Lower leg skin (tissue), 3 donors: ENCODE data around the gene EEF1AKMT2.

ENCODE experiments used
- POLR2A ChIP-seq, 2 donors: fragments of 450-650 bp; IDR thresholded peaks; one replicate each; pipeline ENCODE4 v1.6.1; 2016 to 2017; ENCODE audit warnings: antibody characterized with exemption in 2 of 2, mild to moderate bottlenecking in 1 of 2, moderate library complexity in 1 of 2
- TF ChIP-seq, protein P1 (sequence below), 3 donors: fragments of 450-650 bp; IDR thresholded peaks; one replicate each; pipeline ENCODE4 v1.5.1; 2016; ENCODE audit warnings: antibody characterized with exemption in 3 of 3, mild to moderate bottlenecking in 3 of 3, moderate library complexity in 2 of 3

DNA sequence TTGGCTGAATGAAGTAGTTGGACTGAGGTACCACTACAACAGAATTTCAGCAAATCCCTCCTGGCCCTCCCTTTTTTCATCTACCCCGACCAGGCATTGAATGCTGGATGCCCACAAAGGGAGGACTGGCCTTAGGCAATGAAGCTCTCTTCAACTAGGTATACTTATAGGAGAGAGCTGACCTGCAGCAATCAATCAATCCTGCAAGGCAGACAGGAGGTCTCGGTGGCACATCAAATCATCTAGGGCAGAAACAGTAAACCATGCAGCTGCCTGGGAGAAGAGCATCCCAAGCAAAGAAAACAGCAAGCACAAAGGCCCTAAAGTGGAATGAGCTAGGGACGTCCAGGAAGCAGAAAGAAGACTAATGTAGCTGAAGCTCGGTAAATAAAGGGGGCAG, 7.5 kb upstream of the EEF1AKMT2 start:
- no peak for TF ChIP-seq POLR2A (IDR thresholded peaks at IDR 0.05)
- TF ChIP-seq, protein P1, sequence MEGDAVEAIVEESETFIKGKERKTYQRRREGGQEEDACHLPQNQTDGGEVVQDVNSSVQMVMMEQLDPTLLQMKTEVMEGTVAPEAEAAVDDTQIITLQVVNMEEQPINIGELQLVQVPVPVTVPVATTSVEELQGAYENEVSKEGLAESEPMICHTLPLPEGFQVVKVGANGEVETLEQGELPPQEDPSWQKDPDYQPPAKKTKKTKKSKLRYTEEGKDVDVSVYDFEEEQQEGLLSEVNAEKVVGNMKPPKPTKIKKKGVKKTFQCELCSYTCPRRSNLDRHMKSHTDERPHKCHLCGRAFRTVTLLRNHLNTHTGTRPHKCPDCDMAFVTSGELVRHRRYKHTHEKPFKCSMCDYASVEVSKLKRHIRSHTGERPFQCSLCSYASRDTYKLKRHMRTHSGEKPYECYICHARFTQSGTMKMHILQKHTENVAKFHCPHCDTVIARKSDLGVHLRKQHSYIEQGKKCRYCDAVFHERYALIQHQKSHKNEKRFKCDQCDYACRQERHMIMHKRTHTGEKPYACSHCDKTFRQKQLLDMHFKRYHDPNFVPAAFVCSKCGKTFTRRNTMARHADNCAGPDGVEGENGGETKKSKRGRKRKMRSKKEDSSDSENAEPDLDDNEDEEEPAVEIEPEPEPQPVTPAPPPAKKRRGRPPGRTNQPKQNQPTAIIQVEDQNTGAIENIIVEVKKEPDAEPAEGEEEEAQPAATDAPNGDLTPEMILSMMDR (IDR thresholded peaks at IDR 0.05), result no peak
